Psoas muscle (tissue), 8 donors: ENCODE measurements around the gene CDC42BPB. TPM values are rescaled to one million over a fixed set of nuclear protein-coding genes. Genes with fewer than 3 reads are reported as not detected.

Source experiments
- ATAC-seq, 4 donors: fragments of 200-7000 bp; cut with Tn5 transposase; one replicate each; pipeline ENCODE4 v1.9.1; 2020; ENCODE audit warnings: moderate library complexity in 3 of 4, mild to moderate bottlenecking in 2 of 4
- DNase-seq, 2 donors: peaks; one replicate each; pipeline ENCODE4 v3.0.0-alpha.2; 2020
- H3K27ac ChIP-seq: fragments of 200-600 bp; one replicate; pipeline ENCODE4 v1.8.0; 2022
- H3K27me3 ChIP-seq, 3 donors: fragments of 200-600 bp in 1 of 3; one replicate each; pipeline versions ENCODE4 v1.6.1 to v1.8.0; 2013 to 2022; ENCODE audit warnings: low read length in 2 of 3, mild to moderate bottlenecking in 2 of 3, moderate library complexity in 1 of 3; ENCODE audit not compliant: insufficient read depth in 3 of 3
- H3K36me3 ChIP-seq, 2 donors: fragments of 200-600 bp in 1 of 2; one replicate each; pipeline versions ENCODE4 v1.6.1 to v1.8.0; 2013 to 2022; ENCODE audit warnings: low read depth in 1 of 2, mild to moderate bottlenecking in 1 of 2, moderate library complexity in 1 of 2; ENCODE audit not compliant: insufficient read depth in 1 of 2
- H3K4me1 ChIP-seq: fragments of 200-600 bp; one replicate; pipeline ENCODE4 v1.8.0; 2022
- H3K4me3 ChIP-seq: fragments of 200-600 bp; one replicate; pipeline ENCODE4 v1.8.0; 2022; ENCODE audit warnings: mild to moderate bottlenecking
- H3K9me3 ChIP-seq: fragments of 200-600 bp; one replicate; pipeline ENCODE4 v1.8.0; 2022
- CTCF ChIP-seq: fragments of 200-600 bp; IDR thresholded peaks from one replicate; pipeline ENCODE4 v1.8.0; 2022; ENCODE audit warnings: antibody characterized with exemption
- WGBS, 3 donors: extraction: QIAGEN DNeasy Blood & Tissue Kit; methylation state at CpG; one replicate each; pipeline versions ENCODE4 v1.1.6 to v1.1.7; 2013; 5-methylcytosine and 5-hydroxymethylcytosine counted together
- intact Hi-C, 2 donors: fragments of 100-400 bp; cut with DNase I; formaldehyde crosslinking; loops; one replicate each; pipeline versions ENCODE4 v1.11.0 to v1.14.2; 2022
- polyA plus RNA-seq, 3 donors: library from polyadenylated mRNA; stranded (reverse); fragments of 200-250 nt; gene quantifications; one replicate each; pipeline ENCODE4 v1.2.3, GENCODE V29; 2013
- total RNA-seq, 4 donors: library from RNA; stranded (reverse); fragmentation: NEBNext Ultra II Directional in 2 of 4; extraction: Animal tissue kit (Norgen Biotek cat#: 25700) in 2 of 4; gene quantifications; one replicate each; pipeline versions ENCODE4 v1.2.1 to v1.2.4, GENCODE V29; 2021 to 2023
- donor health status: healthy with polysubstance abuse.
- donor health status: DM: no; HTN: no; CAD: no; lungs with moderate emphysema.
- donor health status: Bipolar disorder and iron deficiency.
- donor health status: healthy.
- donor health status: DM: yes; HTN: yes; CAD: no.
- donor health status: DM: no; HTN: no; CAD: no.
- donor health status: DM: no; HTN: no; CAD: no.
- donor health status: DM: yes; HTN: yes; CAD: no.

CDC42BPB gene
- total and polyA plus RNA-seq, 7 donors: 20.2 to 57.4 (median 40.0) TPM

GRCh38 chr14:102909462-102909861 lies 147.9 kb downstream of the CDC42BPB start:
- H3K27ac ChIP-seq: no peak overlapping the region
- intact Hi-C loops: no loop called here
- H3K27me3 ChIP-seq: no peaks in the 10 kb centered on the region
- ATAC-seq (no peak), DNase-seq (peak in 1 of 2 donors; percentile 46)
- no peaks in the 10 kb centered on the region for H3K9me3 ChIP-seq
- TF ChIP-seq CTCF: no peak
- 80 to 86% (median 81%) methylated on average over 10 of the region's 10 CpGs for WGBS, 3 donors
- H3K4me3 ChIP-seq: no peak overlapping the region
- H3K36me3 ChIP-seq: peaks cover 0 to 22% of the 10 kb centered on the region in 2 donors
- H3K4me1 ChIP-seq: no peaks in the 10 kb centered on the region

- H3K4me3 ChIP-seq: no peak overlapping the region
- no peak for TF ChIP-seq CTCF
- intact Hi-C loops: no loop called here
- H3K27me3 ChIP-seq: no peaks in the 10 kb centered on the region
- DNase-seq (peak in 1 of 2 donors; percentile 33), ATAC-seq (no peak)
- H3K27ac ChIP-seq: no peak overlapping the region
- H3K4me1 ChIP-seq: no peaks in the 10 kb centered on the region
- no peaks in the 10 kb centered on the region for H3K9me3 ChIP-seq
- 94 to 95% (median 94%) methylated on average over 29 of the region's 29 CpGs for WGBS, 3 donors
- peaks cover 0 to 26% of the 10 kb centered on the region in 2 donors for H3K36me3 ChIP-seq
These were observed 148.4 kb downstream of the CDC42BPB start for GRCh38 chr14:102908766-102909455.

- no peak overlapping the region for H3K4me3 ChIP-seq
- H3K9me3 ChIP-seq: no peaks in the 10 kb centered on the region
- no peaks in the 10 kb centered on the region for H3K27me3 ChIP-seq
- intact Hi-C loops: no loop called here
- peaks cover 0 to 34% of the 10 kb centered on the region in 2 donors for H3K36me3 ChIP-seq
- DNase-seq (peak in 1 of 2 donors; percentile 46), ATAC-seq (no peak)
- WGBS, 3 donors: 93 to 94% (median 94%) methylated on average over 23 of the region's 23 CpGs
- no peaks in the 10 kb centered on the region for H3K4me1 ChIP-seq
- H3K27ac ChIP-seq: no peak overlapping the region
- no peak for TF ChIP-seq CTCF
These were observed 149.2 kb downstream of the CDC42BPB start for GRCh38 chr14:102907980-102908730.

- H3K4me3 ChIP-seq: no peak overlapping the region
- no peaks in the 10 kb centered on the region for H3K9me3 ChIP-seq
- H3K27me3 ChIP-seq: no peaks in the 10 kb centered on the region
- WGBS, 3 donors: 96% methylated on average over 32 to 33 of the region's 33 CpGs
- no peak overlapping the region for H3K27ac ChIP-seq
- ATAC-seq (no peak), DNase-seq (peak in 1 of 2 donors; percentile 39)
- no peaks in the 10 kb centered on the region for H3K4me1 ChIP-seq
- peaks cover 0 to 37% of the 10 kb centered on the region in 2 donors for H3K36me3 ChIP-seq
- no peak for TF ChIP-seq CTCF
- intact Hi-C loops: no loop called here
These were observed 150.0 kb downstream of the CDC42BPB start for GRCh38 chr14:102907303-102907844.
